AG08395 (cell line): Measurements from ENCODE around the gene SMIM10.
"Not testable (repeated sequence)": the region's sequence is repeated elsewhere in the genome, so short reads cannot be mapped to it uniquely, and the experiment has no call there.

Source experiments
- DNase-seq: peaks from one replicate; pipeline ENCODE4 v3.0.0; 2012; ENCODE audit warnings: mixed read lengths, low spot score

Gene SMIM10

DNA sequence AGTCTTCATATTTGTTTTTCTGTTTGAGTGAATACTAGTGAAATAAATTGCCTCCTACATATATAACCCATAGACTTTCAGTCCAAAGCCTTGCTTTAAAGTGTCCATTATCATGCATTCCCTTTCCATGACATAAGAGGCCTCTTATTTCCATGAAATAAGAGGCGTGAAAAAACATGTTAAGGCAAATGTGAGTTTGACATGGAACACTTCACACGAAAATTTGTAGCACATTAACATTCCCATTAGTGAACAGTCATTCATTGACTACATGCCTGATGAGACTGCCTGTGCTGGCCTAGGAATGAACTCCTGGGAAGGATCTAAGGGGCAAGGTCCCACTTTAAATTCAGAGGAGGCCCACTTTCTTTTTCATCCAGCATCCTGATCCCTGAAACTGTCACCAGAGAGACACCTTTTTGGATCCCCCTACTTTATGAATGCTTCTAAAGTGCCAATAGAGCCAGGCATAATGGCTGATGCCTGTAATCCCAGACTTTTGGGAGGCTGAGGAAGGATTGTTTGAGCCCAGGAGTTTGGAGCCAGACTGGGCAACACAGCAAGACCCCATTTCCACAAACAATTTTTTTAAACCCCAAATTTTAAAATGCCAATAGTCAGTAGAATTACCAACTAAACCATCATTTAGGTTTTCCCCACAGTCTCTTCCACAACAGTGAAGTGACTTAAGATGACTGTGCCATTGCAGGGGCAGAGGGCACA is 24.9 kb downstream of the SMIM10 start:
- no peak for DNase-seq

DNA sequence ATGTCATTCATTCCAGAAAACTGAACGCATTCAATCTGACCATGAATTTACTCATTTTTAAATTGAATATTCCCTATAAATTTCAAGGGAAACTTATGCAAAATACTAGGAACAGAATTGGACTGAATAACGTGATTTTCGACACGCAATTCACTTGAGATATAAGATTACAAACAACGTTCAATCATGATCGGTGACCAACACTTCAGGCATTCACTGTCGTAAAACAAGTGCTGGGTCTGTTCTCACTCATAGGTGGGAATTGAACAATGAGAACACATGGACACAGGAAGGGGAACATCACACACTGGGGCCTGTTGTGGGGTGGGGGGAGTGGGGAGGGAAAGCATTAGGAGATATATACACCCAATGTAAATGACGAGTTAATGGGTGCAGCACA is 29.1 kb downstream of the SMIM10 start:
- not testable (repeated sequence) for DNase-seq

DNA sequence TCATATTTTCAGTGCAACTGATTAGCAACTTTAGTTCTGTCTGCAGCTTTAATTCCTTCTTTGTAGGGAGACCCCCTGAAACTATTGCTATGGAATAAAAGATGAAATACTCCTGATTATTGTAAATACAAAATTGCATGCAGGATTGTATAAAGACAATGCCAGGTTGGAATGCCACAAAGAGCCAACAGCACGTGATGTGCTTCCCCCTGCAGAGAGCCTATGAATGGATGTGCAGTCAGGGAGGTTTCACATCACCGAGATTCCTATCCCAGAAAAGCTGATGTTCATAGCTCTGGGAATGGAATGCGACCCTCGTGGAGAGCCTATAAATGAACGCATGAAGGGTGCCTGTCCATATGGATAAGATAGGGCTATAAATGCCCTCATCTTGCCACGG is 33.0 kb downstream of the SMIM10 start:
- DNase-seq: not testable (repeated sequence)

DNA sequence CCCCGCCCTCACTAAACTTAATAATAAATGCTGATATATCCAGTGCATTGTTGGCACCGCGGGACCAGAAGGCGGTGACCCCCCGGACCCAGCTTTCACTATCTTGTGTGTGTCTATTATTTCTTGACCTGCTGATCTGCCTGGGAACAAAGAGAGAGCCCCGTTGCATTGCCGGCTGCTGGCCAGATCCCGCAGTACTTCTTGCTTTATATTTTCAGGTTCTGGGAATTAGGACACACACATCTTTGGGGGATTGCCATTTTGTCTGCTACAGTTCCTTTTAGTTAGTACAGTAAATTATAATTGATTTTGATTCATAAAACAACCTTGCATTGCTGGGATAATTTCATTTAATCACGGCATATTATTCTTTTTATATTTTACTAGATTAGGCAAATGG is 33.7 kb downstream of the SMIM10 start:
- DNase-seq: no peak

DNA sequence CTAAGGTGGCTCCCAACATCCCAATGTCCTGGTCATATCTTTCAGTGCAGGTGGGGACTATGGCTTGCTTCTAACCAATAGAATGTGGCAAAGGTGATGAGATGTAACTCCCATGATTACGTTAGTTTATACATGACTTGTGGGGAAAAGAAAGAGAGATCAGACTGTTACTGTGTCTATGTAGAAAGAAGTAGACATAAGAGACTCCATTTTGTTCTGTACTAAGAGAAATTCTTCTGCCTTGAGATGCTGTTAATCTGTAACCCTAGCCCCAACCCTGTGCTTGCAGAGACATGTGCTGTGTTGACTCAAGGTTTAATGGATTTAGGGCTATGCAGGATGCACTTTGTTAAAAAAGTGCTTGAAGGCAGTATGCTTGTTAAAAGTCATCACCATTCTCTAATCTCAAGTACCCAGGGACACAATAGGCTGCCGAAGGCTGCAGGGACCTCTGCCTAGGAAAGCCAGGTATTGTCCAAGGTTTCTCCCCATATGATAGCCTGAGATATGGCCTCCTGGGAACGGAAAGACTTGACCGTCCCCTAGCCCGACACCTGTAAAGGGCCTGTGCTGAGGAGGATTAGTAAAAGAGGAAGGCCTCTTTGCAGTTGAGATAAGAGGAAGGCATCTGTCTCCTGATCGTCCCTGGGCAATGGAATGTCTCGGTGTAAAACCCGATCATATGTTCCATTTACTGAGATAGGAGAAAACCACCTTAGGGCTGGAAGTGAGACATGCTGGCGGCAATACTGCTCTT is 39.6 kb downstream of the SMIM10 start:
- DNase-seq: not testable (repeated sequence)

DNA sequence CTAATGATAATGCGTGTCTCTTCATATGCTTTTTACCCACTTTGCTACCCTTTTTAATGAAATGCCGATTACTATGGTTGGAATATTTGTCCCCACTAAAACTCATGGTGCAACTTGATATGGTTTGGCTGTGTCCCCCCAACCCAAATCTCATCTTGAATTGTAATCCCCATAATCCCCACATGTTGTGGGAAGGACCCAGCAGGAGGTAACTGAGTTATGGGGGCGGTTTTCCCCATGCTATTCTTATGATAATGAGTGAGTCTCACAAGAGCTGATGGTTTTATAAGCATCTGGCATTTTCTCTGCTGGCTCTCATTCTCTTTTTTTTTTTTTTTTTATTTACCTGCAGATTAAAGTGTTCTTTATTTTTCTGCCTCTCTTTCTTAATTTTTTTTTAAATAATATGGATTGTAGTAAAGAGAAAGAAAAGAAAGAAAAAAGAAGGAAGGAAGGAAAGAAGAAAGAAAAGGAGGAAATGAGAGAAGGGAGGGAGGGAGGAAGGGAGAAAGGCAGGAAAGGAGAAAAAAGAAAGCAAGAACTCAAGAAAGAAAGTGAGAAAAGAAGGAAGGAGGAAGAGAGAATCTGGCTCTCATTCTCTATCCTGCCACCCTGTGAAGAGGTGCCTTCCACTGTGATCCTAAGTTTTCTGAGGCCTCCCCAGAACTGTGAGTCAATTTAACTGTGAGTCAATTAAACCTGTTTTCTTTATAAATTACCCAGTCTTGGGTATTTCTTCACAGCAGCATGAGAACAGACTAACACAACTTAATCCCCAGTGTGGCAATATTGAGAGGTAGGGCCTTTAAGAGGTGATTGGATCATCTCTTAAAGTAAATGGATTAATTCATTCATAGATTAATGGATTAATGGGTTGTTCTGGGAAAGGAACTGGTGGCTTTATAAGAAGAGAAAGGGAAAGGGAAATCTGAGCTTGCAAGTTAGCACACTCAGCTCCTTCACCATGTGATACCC is 50.6 kb downstream of the SMIM10 start:
- not testable (repeated sequence) for DNase-seq
